ENCODE measurements around the gene EXOC3L4.

The EXOC3L4 gene

GRCh38 chr14:103121846-103122584 lies 27.5 kb downstream of the EXOC3L4 start:
- peak overlapping the region; percentile 94 for H3K27ac ChIP-seq (replicated peaks)

GRCh38 chr14:103122585-103122946 lies 28.0 kb downstream of the EXOC3L4 start:
- H3K4me3 ChIP-seq (replicated peaks; ENCODE audit: insufficient read depth, low read length), result peak overlapping the region; percentile 73
- TF ChIP-seq CTCF (IDR thresholded peaks at IDR 0.05; ENCODE audit: insufficient read depth, low read length) (no peak), POLR2AphosphoS5 (IDR thresholded peaks at IDR 0.05; ENCODE audit: low read depth) (no peak), SPI1 (IDR thresholded peaks at IDR 0.05; ENCODE audit: borderline replicate concordance, low read depth) (no peak), REST (IDR thresholded peaks at IDR 0.05; ENCODE audit: insufficient replicate concordance, low read depth) (no peak), GABPA (IDR thresholded peaks at IDR 0.05; ENCODE audit: low read depth) (no peak)
- H3K27ac ChIP-seq (replicated peaks), result peak overlapping the region; percentile 94

More at GRCh38 chr14:103121846-103122584, 27.5 kb downstream of the EXOC3L4 start:
- DNase-seq (ENCODE audit: low read depth in 1 of 2, low spot score in 1 of 2), result peak; percentile 98 to 99
- H3K4me3 ChIP-seq (replicated peaks; ENCODE audit: insufficient read depth, low read length), result peak overlapping the region; percentile 73
- H3K27me3 ChIP-seq (ENCODE audit: insufficient read depth, poor library complexity, severe bottlenecking), result no peaks in the 10 kb centered on the region
- TF ChIP-seq REST (IDR thresholded peaks at IDR 0.05; ENCODE audit: insufficient replicate concordance, low read depth), result no peak
- peak; percentile 81 for TF ChIP-seq POLR2AphosphoS5 (IDR thresholded peaks at IDR 0.05; ENCODE audit: low read depth)
- TF ChIP-seq SPI1 (IDR thresholded peaks at IDR 0.05; ENCODE audit: borderline replicate concordance, low read depth), result peak; percentile 53; the same call in 1 of the 2 replicates

GRCh38 chr14:103122947-103123633 lies 28.6 kb downstream of the EXOC3L4 start, which contains the start of gene TNFAIP2:
Gene TNFAIP2, plus strand, starts transcription at chr14:103123461. Its CDS starts 2,997 bp downstream, at chr14:103126458.
- DNase-seq (ENCODE audit: low read depth in 1 of 2, low spot score in 1 of 2), result peak; percentile 66 to 78
- Histone ChIP-seq H3K4me3 (replicated peaks; ENCODE audit: insufficient read depth, low read length) (peak within 1 kb of the TSS; percentile 73), H3K27me3 (ENCODE audit: insufficient read depth, poor library complexity, severe bottlenecking) (no peaks in the 10 kb centered on the region), H3K27ac (replicated peaks) (peak within 1 kb of the TSS; percentile 94)
- TF ChIP-seq SPI1 (IDR thresholded peaks at IDR 0.05; ENCODE audit: borderline replicate concordance, low read depth), result no peak
- TF ChIP-seq CTCF (IDR thresholded peaks at IDR 0.05; ENCODE audit: insufficient read depth, low read length), result no peak
- TF ChIP-seq POLR2AphosphoS5 (IDR thresholded peaks at IDR 0.05; ENCODE audit: low read depth), result peak; percentile 54; the same call in 1 of the 2 replicates

More at GRCh38 chr14:103122585-103122946, 28.0 kb downstream of the EXOC3L4 start:
- peak in 1 of 2 experiments; percentile 46 for DNase-seq (ENCODE audit: low read depth in 1 of 2, low spot score in 1 of 2)
- no peaks in the 10 kb centered on the region for H3K27me3 ChIP-seq (ENCODE audit: insufficient read depth, poor library complexity, severe bottlenecking)

Data from HL-60 (cell line).